DLD1 (cell line): ENCODE data around the gene WIPI1.

Experiments
- in situ Hi-C: cut with HindIII; loops from 2 replicates; pipeline ENCODE4 v1.10.0; 2017; ENCODE audit warnings: low sequenced_read_pairs

The WIPI1 gene

GRCh38 chr17:68440526-68440925 lies 16.8 kb downstream of the WIPI1 start:
- in situ Hi-C loops: no loop called here

DNA sequence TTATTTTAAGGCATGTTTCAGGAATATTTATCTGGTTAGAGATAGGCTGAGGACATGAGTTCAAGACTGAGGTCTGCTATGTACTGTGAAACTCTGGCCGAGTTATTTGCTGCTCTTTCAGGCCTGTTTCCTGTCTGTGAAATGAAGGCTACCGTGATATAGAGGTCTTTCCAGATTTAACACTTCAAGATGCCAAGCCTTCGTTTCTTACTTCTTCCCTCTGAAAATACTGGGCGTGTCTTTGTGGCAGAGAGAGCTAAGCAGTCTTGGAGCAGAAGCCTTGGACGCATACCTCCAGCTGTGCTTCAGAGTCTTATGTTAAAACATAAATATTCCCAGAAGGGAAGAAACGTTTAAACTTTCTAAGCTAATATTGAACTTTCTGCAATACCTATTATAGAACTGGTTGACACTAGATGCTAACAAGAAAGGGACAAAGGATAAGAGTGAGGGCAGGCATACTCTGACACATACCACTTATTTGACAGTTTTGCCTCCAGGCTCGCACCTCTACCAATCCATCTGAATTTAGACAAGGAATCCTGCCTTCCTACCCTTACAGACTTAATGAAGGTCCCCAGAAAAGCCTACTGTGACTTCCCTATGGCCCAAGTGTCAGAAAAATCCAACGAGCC lies 17.5 kb downstream of the WIPI1 start:
- in situ Hi-C loops: no loop called here

GRCh38 chr17:68437979-68438822 lies 19.1 kb downstream of the WIPI1 start:
- in situ Hi-C loops: no loop called here

- in situ Hi-C loops: no loop called here
These were observed 21.1 kb downstream of the WIPI1 start for GRCh38 chr17:68435876-68436842.

GRCh38 chr17:68435361-68435760 lies 21.9 kb downstream of the WIPI1 start:
- in situ Hi-C loops: no loop called here

DNA sequence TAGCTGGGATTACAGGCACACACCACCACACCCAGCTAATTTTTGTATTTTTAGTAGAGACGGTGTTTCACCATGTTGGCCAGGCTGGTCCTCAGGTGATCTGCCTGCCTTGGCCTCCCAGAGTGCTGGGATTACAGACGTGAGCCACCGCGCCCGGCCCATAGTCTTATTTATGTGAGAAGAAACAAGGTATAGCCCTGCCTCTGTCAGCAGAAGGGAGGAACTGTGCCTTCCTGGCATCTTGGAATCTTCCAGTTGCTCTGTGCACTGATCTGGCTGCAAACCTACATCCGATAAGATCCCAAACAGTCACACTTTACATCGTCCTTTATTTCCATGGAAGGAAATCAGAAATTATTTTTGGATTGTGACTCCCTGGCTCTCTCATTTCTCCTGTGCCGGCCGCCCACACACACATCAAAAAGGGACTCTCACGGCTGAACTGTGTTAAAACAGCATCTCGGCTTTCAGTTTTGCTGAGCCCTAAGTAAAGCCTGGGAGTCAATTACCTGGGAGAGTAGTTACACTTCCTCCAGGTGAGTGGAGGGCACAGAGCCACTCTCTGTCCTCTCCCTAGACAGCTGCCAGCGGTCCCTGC lies 23.3 kb downstream of the WIPI1 start:
- in situ Hi-C loops: no loop called here

- in situ Hi-C loops: no loop called here
These were observed 24.1 kb downstream of the WIPI1 start for GRCh38 chr17:68433211-68433610.

GRCh38 chr17:68432086-68432864 lies 25.0 kb downstream of the WIPI1 start:
- in situ Hi-C loops: no loop called here

- in situ Hi-C loops: no loop called here
These were observed 25.6 kb downstream of the WIPI1 start for GRCh38 chr17:68431661-68432071.

DNA sequence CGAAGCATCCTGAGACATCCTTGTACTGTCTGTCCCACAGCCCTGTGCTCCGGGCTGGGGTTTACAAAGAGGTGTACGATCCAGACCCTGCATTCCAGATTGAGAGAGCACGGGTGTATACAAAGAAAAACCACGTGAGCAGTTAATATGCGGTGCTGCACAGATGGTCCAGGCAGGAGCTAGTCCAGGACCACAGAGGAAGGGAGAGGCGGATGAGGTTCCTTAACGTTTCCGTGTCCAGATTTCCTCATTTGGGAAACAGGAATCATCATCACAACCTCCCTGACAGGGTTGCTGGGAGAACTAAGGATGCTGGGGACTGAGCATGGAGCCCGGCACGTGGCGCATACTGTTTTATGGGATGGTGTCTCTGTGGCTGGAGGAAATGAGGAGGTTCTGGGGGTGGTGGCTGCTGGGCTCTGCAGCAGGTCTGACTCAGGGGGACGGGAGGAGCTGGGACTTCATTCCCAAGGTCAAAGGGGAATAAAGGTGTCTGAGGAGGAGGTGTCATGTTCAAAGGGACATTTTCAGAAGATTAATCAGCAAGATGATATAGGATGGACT lies 26.2 kb downstream of the WIPI1 start:
- in situ Hi-C loops: no loop called here

DNA sequence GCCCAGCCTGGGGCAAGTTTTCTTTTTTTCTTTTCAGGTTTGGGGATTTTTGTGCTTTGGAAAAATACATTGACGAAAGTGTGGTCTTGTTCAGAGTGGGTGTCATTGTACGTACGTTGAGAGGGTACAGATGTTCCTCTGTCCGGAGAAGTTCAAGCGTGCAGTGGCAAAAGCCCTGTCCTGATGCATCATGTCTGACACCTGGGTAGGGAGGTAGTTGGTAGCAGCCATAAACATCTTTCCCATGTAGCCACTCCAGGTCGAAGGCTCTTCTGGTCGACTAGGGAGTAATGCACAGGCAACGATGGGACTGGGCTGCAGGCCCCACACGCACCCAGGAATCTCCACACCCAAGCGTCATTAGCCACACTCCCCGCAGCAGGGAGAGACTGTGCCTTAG lies 27.4 kb downstream of the WIPI1 start:
- in situ Hi-C loops: no loop called here

DNA sequence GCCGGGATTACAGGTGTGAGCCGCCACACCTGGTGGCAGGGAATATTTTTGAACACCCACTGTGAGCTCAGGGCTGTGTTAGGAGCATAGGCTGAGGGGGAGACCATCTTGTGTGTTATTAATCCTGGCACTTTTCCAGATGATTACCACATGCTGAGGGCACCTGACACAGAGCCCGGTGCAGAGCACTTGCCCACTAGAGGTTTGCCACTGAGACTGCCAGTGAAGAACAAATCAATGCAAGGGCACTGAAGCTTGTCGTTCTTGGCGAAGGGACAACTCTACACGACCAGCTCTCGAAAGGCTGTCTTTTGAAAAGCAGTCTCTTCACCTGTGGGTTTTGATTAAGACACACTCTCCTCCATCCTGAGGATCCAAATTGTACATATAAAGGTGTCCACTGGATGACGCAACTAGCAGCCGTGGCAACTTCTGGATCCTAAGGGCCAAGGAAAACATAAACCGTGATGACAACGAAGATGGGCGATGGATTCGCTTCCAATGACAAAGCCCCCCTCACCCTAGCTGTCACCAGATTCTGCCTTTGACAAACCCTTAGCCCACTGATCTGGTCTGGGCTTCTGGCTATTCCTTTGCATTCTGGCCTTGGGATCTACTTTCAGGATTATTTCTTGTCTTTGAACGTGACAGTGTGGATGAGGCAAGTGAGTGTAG lies 28.7 kb downstream of the WIPI1 start:
- in situ Hi-C loops: no loop called here

DNA sequence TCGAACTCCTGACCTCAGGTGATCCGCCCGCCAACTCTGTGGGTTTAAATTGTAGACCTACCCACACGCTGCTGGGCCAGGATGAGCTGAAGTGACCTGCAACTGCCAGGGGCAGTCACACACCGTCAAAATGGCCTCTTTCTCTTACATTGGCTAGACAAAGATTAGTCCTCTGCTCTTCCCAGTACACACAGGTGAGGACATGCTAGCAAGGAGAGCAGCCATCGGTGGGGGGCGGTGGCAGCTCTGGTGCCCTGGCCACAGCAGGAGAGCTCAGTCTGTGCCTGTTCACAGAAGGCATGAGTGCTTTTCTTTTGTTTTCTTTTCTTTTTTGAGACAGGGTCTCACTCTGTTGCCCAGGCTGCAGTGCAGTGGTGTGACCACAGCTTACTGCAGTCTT lies 29.7 kb downstream of the WIPI1 start:
- in situ Hi-C loops: no loop called here

DNA sequence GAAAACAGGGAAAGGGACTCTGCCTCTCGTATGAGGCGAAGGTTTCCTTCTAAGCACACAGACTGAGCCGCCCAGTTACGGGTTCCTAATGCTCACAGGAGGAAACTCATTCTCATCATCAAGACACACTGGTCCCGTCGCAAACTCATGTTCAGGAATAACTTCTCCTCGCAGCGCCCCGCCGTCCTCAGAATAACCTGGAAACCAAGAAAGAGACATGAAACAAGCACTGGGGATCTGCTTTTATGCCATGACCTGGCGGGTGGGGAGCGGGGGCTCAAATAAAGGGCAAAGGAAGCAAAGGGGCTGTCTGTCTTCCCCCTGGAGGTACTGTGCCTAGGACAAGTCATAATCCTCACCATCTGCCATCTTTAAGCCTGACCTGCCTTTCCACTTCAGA lies 31.3 kb downstream of the WIPI1 start:
- in situ Hi-C loops: no loop called here

DNA sequence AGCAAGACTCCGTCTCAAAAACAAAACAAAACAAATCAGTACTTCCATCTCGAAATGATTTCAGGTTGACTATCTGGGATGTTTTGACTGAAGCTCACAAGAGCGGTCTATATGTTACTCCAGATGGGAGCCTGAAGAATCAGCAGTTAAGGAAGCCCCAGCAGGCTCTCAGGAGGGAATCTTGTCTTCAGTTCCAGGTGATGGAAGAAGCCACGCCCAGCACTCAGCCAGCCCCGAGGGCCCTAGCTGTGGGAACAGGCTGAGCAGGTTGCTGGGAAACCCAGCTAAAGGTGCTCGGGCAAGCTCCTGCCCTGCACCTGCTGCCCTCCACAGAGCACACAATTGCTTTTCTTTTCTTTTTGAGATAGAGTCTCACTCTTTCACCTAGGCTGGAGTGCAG lies 32.4 kb downstream of the WIPI1 start:
- in situ Hi-C loops: no loop called here

GRCh38 chr17:68424203-68424602 lies 33.1 kb downstream of the WIPI1 start:
- in situ Hi-C loops: no loop called here

DNA sequence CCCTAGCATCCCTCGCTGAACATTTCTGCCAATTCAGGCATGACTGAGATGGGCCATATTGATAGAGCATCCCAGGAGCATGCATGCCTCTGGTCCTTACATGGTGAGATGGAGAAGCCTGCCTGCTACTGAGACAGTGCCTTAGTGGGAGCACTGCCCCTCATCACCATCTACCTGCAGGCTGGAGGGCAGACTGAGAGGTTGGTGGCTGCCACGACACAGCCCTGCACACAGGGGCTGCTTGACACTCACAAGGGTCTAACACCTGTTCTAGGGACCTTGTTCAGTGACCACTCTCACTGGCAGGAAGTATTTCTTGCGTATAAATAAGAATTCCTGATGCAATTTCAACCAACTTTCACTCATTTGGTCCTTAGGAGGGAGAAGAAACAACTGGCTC lies 34.0 kb downstream of the WIPI1 start:
- in situ Hi-C loops: no loop called here

GRCh38 chr17:68422821-68423220 lies 34.5 kb downstream of the WIPI1 start:
- in situ Hi-C loops: no loop called here

GRCh38 chr17:68421486-68421885 lies 35.8 kb downstream of the WIPI1 start:
- in situ Hi-C loops: no loop called here
